HL-60/S4 (cell line): ENCODE measurements around the gene DBR1.

Source experiments
- in situ Hi-C: fragments of 300-500 bp; cut with MboI; formaldehyde crosslinking; loops from 2 replicates; pipeline ENCODE4 v1.14.3; 2022; ENCODE audit warnings: low sequenced_read_pairs

The DBR1 gene

GRCh38 chr3:138124706-138125355 is 49.9 kb downstream of the DBR1 start:
- in situ Hi-C loops: no loop called here

- in situ Hi-C loops: no loop called here
Observed at GRCh38 chr3:138124188-138124587, 50.5 kb downstream of the DBR1 start.

- in situ Hi-C loops: no loop called here
Observed at GRCh38 chr3:138119423-138119766, 55.3 kb downstream of the DBR1 start.

GRCh38 chr3:138118612-138119422 is 55.9 kb downstream of the DBR1 start:
- in situ Hi-C loops: no loop called here

- in situ Hi-C loops: no loop called here
Observed at GRCh38 chr3:138114988-138115971, 59.4 kb downstream of the DBR1 start, which contains the start of gene DZIP1L. DZIP1L (minus strand) TSS chr3:138115608; CDS start chr3:138103971, 11,637 bp downstream.

GRCh38 chr3:138114431-138114918 is 60.2 kb downstream of the DBR1 start:
- in situ Hi-C loops: no loop called here

GRCh38 chr3:138113326-138113725 is 61.4 kb downstream of the DBR1 start:
- in situ Hi-C loops: no loop called here

GRCh38 chr3:138112362-138112761 is 62.4 kb downstream of the DBR1 start:
- in situ Hi-C loops: no loop called here
